NOMO-1 (cell line): ENCODE results near the gene KRT74.

Source experiments
- DNase-seq, 2 experiments: peaks; one replicate each; lab custom pipeline; 2025; ENCODE audit not compliant: unreplicated experiment in 2 of 2; lab: John Stamatoyannopoulos, UW

Gene KRT74

GRCh38 chr12:52539821-52540173 lies 33.8 kb downstream of the KRT74 start:
- DNase-seq = no peak

- DNase-seq = no peak
Measured at GRCh38 chr12:52539083-52539820, 34.4 kb downstream of the KRT74 start.

DNA sequence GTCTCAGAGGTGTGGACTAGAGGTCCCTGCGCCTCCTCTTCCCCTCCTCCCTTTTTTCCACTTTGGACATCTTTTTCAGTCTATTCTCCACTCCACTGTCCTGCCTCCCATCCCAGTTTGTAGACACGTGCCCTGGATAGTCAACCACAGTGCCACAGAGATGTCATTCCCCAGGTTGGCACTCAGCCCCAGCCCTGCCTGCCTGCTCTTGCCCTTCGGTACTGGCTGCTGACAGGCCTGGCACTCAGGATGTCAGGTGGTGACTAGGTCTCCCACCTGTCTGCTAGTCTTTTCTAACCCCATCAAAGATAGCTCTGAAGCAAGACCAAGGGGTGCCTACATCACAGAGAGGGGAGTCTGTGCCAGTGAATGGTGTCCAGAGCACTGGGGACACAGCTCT lies 36.5 kb downstream of the KRT74 start:
- DNase-seq = no peak

- no peak for DNase-seq
Measured at GRCh38 chr12:52535574-52535973, 38.1 kb downstream of the KRT74 start.

GRCh38 chr12:52534482-52534881 lies 39.2 kb downstream of the KRT74 start:
- DNase-seq = no peak

- DNase-seq = no peak
Measured at GRCh38 chr12:52533686-52534470, 39.8 kb downstream of the KRT74 start.

DNA sequence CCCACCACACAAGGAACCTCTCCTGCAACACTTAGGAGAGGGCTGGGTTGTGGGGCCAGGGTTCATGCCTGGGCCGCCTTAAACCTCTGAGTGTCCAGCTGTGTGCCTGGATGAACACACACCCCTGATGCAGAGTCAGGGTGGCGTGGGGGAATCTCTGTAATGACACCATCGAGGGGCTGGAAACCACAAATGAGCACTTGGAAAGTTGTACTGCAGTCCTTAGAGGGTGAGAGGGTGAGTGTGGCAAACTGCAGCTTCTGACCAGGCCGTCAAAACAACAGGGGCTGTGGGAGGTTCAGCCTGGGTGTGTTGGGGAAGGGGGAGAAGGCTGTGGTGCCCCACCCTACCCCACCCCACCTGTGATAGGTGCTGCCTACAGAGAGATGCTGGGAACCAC lies 41.0 kb downstream of the KRT74 start:
- DNase-seq = no peak

- peak; percentile 38 to 65 for DNase-seq
Measured at GRCh38 chr12:52531566-52532300, 41.9 kb downstream of the KRT74 start.

DNA sequence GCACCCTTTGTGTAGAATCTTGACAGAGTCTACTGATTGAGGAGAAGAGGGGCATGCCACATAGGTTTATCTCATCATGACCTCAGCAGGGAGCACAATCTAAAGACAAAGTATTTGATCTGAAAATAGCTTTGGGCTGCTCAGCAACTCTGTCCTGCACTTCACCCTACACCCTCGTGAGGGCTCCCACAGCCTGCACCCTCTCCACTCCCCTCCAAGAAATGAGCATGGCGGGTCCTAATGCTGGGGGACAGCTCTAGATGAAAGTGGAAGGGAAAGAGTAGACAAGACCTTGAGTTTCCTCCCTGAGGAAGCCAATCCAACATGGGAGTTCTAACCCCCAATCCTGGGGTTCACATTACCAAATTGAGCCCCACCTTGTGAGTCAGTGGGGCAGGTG lies 42.7 kb downstream of the KRT74 start:
- no peak for DNase-seq

- no peak for DNase-seq
Measured at GRCh38 chr12:52530366-52530765, 43.3 kb downstream of the KRT74 start.

DNA sequence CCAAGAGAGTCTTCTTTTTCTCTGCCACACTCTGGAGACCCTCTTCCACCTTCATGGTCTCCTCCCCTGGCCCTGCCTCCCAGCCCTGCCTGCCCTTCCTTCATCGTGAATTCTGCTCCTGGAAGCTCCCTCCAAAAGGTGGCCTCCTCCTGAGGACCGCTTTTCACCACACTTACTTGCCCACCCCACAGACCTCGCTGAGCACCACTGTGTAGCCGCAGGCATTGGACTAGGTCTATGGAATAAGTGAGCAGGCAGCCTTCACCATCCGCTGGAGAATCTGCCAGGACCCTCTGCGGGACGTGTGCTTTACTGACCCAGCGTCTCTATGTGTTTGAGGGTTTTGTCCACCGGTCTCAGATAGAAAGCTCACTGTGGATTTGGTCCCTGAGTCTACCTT lies 43.8 kb downstream of the KRT74 start:
- no peak for DNase-seq

DNA sequence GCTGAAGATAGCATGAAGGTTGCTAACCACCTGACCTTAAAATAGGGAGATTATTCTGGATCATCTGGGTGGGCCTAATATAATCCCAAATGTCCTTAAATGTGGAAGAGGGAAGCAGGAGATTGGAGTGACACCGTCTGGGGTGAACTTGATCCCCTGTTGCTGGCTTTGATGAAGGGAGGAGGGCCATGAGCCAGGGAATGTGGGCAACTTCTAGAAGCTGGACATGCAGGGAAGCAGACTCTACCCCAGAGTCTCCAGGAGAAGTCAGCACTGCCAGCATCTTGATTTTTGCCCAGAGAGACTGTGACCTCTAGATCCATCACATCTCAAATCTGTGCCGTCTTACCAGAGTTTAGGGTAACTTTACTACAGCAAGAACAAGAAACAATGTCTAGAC lies 44.2 kb downstream of the KRT74 start:
- DNase-seq = no peak

DNA sequence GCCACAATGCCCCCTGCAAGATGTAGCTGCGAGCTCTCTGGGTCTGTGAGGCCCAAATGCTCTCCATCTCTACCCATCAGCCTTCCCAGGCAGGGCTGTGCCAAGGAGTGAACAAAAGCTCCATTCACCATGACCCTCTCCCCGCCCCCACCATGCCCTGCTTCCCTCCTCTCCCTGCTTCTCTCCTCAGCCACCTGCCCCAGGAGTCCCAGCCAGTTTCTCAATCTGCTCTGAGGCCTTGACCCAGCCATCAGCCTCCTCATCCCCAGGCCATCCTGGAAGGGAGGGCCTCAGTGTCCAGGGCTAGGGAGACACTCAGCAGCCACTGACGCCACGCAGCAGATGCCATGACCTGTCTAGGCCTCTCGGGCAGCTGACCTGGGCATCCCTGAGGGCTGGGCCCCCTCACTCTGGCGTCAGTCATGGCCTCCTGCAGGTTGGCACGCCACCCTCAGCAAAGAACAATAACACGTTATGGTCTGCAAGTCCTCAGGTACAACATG lies 45.0 kb downstream of the KRT74 start:
- DNase-seq = no peak

DNA sequence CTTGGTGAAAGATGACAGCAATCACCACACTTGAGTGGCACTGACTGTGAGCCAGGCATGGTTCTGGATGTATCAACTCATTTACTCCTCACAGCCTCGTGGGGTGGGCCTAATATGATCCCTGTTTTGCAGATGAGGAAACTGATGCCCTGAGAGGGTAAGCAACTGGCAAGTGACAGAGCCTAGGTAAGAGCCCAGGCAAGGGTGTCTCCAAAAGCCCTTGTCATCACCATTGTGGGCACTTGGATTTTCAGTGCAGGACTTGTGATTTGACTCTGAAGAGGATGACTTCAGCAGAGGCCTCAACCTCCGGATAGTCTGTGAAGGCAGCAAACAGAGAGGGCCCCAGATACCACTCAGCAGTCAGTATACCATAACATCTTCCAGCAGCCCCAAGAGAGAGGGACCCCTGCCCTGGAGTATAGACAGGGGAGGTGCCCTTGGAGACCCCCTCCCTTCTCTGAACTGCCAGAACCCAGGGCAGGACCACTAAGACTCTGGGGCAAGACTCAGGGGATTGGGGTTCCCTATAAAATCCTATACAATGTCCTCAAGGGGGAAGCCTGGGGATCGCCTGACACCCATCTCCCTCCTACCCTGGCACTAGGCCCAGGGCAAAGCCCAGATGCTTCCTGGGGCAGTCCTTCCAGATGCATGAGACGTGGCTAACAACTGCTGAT lies 46.4 kb downstream of the KRT74 start:
- DNase-seq = no peak

GRCh38 chr12:52526511-52526951 lies 47.1 kb downstream of the KRT74 start:
- no peak for DNase-seq

- DNase-seq = no peak
Measured at GRCh38 chr12:52525661-52526499, 47.8 kb downstream of the KRT74 start.

DNA sequence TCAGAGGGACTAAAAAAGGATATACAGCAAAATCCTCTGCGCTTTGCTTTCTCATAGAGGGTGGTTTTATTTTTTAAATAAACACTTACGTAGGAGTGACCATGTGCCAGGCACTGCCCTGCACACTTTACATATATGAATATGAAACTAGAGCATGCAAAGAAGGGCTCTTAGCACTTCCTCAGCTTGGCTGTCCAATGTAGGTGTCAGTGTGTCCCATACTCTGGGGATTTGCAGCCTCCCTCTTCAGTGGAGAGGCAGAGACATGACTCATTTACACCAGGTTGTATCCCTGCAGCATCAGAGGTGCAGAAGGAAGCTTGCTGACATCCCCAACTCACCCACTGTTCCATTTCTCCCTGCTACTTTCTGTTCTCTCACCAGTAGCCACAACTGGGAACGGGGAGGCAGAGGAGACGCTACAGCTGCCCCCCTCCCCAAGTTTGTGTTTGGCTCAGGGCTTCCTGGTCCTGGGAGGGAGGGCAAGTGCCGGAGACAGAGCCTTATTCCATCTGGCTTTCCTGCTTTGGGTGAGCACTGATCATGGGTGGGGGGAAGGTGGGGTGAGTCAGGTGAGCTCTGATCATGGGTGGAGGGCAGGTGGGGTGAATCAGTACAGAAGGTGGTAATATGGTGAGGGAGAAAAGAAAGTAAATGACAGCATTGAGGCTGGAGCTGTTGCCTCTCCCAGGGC lies 48.6 kb downstream of the KRT74 start:
- no peak for DNase-seq

DNA sequence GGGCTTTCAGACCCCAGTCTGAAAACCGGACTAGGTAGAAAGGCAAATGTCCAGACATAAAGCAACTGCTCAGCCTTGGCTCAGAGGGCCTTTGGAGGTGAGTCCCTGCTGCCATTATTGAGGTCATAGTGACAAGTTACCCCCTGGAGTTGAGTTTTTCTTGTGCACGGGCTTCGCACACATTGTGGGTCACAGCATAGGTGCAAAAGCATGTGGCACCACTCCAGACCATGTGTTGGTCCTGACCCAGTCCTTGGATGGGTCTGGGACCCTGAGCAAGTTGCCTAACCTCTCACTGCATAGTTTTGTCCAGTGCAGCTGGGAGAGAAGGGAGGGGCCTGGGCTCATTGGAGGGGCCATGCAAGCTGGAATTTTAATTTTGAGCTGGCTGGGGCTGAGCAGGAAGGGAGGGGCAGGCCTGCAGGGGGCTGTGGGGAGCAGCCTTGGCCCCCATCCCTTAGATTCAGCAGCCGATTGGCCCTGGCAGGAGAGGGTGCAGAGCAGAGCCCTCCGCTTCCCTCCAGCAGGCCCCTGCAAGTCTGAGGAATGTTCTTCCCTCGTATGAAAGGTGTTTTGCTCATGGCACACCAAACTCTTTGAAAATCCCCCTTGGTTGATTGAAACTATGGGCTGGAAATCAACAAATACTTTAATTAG lies 49.3 kb downstream of the KRT74 start:
- no peak for DNase-seq

- DNase-seq = no peak
Measured at GRCh38 chr12:52523824-52524223, 49.8 kb downstream of the KRT74 start.
